HG03342 (cell line): ENCODE measurements around the gene SELPLG.
A peak's percentile ranks its signal among the peaks of the same experiment; 100 is the strongest.
"Not testable (repeated sequence)": the region's sequence is repeated elsewhere in the genome, so short reads cannot be mapped to it uniquely, and the experiment has no call there.

ENCODE experiments used
- ATAC-seq: cut with Tn5 transposase; IDR thresholded peaks from one replicate; pipeline ENCODE4 v1.9.1; 2021; ENCODE audit warnings: mild to moderate bottlenecking, moderate library complexity; ENCODE audit not compliant: unreplicated experiment

SELPLG gene

DNA sequence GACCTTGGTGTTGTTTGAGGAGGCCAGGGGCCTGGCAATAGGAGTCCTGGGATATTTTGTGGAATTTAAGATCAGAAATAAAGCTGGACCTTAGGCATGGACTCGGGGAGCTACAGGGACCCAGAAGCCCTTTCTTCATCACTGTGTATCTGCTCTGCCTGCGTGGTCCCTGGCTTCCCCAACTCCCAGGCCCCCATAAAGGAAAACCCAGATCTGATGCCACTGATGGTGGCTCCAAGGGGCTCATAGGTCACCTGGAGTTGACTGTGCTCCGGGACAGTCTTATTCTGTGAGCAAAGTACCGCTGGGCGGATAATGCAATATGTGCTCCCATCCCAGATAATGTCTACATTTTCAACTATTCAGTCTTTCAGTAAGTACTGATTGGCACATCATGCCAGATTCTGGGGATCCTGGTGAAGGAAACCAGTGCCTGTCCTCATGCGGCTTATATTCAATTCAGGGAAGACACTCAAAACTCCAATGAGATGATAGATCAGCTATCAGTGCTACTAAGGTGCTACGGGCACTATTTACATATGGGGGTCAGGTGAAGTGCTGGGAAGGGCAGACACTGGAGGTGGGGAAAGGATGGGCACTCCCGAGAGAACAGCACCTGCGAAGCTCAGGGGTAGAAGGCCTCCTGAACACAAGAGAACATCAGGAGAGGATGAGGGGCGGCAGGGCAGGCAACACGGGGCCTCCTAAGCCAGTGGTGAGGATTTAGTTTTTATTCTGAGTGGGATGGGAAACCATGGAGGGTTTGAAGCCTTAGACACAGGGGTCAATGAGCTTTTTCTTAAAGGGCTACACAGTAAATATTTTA is 5.5 kb upstream of the SELPLG start:
- no peak for ATAC-seq

DNA sequence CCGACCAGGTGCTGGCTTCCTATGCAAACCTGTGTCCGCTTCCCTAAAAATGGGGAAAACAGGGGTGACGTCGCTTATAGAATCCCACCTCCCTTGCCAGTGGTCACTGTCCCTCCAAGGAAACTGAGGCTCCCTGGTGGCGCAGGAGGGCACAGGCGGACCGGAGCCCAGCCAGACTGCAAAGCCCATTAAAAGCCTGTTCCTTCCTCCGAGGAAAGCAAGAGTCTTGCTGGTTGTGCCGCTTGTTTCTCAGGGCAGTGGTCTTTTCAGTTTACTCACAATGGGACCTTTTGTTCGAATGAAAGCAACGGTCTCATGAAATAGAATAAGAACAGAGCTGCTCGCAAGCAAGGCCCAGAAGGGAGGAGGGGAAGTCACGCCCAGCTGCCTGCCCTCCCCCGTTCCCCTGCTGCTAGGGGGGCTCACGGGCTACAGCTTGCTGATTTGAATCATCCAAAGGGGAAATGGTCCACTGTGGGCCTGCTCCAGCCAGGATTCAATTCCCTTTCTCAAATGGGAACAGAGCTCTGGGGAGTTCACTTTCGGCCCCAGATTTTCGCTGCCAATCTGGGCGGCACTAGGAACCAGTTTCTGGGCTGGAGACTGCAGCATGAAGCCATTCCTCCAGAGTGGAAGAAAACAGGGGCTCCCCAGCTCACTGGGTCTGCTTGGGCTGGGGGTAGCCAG is 4.6 kb upstream of the SELPLG start:
- no peak for ATAC-seq

DNA sequence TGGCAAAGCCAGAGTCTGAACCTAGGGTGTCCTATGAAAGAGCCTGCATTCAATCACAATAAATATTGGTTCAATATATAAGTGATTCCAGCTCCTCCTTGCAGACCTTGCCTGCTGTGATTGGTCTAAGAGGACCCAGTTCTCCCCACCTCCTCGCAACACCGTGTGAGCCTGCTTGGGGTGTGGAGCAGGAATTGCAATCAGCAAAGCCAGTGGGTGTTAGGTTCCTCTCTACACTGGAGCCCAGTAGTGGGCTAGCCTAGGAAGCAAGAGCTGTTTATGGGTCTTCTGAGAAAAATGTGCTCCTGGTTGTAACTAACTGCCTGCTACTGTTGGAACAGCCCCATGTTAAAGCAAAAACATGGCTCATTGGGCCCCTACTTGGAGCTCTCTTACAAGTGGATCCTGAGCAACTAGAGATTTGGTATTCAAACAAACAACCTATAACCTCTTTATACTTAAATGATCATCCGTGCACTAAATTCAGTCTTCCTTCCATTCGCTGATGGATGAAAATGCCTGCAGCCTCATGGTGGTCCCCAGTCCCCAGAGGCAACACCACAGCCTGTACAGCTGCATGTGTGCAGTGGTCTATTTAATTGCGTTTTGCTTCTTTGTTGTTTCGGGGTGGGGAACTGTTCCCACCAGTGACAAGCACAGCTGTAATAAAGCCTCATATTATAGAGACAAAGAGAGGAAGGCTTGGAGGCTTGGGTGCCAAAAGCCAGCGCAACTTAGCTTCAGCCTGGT is 3.7 kb upstream of the SELPLG start:
- no peak for ATAC-seq

DNA sequence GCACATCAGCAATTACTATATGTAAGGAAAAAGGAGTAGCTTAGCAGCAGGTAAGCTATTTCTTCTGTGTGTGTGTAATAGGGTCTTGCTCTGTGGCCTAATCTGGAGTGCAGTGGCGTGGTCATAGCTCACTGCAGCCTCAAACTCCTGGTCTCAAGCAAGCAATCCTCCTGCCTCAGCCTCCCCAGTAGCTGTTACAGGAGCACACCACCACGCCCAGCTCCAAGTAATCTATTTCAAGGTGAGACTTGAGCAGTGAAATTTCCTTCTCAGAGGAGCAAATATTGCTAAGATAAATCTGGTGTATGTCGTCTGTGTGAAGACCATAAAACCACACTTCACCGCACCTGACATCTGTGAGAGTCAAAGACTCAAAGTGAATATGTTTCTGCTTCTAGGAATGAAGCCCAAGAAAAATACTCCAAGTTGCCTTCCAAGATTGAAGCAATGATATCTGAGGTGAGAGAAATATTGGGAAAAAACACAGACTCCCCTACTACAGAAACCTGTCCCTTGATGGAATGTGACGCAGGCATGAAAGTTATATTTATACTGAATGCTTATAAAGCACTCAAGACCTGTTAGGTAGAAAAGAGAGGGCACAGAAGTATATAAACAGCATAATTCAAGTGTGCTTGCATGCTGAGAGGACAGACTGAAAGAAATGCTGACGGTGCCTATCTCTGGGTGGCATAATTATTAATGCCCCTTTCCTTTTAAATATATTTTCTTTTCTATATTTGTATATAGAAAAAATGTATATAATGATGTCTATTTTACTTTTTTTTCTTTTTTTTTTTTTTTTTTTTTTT is 2.5 kb upstream of the SELPLG start:
- ATAC-seq: no peak

DNA sequence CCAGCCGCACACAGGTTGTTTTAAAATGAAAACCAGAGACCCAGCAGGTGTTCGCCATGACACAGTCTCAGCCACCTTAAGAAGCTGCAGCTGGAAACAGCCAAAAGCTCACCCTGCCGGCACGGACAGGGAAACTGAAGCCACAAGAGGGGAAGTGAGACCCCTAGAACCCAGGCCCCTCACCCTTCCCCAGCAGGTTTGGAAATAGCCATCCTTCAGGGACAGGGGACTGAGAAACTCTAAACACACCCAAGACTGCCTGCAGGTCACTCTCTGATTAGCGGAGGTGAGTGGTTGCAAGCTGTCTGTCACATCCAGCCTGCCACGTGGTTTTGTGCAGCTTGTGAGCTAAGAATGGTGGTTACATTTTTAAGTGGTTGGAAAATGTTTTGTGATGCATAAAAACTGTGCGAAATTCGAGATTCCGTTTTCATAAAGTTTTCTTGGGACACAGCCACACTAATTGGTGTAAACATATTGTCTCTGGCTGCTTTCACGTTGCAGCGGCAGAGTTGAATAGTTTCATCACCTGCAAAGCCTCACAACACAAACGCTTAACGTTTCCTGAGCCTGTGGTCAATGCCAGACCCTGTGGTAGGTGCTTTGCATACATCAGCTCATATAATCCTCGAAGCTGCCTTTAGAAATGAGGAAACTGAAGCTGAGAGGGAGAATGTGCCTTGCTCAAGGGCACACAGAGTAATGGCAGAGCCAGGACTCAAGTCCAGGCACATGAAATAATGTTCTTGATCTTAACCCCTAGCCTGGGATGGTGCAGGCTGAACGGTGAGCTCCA is 1.7 kb upstream of the SELPLG start:
- ATAC-seq: peak; percentile 56

DNA sequence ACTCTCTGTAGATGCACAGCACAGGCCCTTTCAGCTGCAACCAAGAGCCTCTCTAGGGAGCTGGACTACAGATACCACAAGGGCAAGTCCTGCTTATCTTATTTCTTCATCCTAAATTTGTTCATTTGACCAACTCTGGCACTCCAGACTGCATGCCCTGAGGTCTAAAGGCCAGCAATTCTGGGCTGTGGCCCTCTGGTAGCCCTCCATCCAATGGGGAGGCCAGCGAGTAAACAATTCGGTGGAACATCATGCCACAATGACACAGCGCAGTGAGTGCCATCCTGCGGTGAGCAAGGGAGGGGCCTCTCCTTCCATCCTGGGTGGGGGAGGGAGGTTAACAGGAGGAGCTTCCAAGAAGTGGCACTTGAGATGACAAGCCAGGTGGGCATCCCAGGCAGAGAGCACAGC is 652 bp upstream of the SELPLG start:
- ATAC-seq: no peak

DNA sequence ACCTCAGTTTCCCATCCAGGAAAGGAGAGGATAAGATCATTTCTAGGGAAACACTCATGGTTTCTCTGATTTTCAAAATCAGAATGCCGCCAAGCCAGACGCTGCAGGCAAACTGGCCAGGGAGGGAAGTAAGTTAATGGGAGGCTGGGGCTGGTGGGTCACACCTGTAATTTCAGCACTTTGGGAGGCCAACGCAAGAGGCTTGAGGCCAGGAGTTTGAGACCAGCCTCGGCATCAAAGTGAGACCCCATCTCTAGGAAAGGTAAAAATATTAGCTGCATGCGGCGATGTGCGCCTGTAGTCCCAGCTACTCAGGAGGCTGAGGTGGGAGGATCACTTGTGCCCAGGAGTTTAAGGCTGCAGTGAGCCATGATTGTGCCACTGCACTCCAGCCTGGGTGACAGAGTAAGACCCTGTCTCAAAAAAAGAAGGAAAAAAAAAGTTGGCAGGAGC is 587 bp downstream of the SELPLG start:
- ATAC-seq: no peak

DNA sequence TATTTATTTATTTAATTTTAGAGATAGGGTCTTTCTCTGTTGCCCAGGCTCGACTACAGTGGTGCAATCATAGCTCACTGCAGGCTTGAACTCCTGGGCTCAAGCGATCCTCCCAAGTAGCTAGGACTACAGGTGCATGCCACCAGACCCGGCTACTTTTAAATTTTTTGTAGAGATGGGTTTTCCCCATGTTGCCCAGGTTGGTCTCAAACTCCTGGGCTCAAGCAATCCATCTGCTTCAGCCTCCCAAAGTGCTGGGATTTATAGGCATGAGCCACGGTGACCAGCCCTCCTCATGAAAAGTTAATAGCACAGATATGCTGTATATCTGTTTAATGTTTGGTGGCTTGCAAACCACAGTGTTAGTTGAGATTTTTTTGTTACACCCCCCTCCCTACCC is 2.4 kb downstream of the SELPLG start:
- ATAC-seq: not testable (repeated sequence)

DNA sequence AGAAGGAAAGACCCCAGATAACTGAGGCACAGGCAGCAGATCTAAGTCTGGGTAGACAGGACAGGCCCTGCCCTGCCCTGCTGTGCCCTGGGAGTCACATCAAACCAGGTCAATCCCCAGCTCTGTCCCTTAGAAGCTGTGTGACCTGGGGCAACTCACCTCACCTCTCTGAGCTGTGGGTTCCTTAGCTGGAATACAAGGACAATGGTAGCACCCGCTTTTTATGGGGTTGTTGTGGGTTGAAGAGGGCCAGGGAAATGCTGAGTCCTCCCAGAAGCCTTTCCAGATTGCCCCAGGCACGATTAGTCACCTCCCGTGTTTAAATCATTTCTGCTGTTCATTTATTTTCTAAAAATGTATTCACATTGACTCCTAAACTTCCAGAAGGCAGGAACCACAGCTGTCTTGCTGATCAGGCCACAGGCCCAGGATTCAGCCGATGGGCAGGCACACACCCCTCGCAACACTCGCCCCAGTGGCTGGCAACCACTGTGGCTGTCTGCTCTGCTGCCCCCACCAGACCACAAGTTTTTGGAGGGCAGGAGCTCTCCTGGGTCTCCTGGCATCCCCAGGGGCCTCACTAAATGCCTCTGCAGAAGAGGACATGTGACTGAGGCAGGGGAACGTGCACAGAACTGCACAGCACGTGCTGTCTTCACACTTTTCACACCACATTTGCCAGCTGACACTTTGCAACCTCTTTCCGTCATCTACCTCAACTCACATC is 3.0 kb downstream of the SELPLG start:
- no peak for ATAC-seq

DNA sequence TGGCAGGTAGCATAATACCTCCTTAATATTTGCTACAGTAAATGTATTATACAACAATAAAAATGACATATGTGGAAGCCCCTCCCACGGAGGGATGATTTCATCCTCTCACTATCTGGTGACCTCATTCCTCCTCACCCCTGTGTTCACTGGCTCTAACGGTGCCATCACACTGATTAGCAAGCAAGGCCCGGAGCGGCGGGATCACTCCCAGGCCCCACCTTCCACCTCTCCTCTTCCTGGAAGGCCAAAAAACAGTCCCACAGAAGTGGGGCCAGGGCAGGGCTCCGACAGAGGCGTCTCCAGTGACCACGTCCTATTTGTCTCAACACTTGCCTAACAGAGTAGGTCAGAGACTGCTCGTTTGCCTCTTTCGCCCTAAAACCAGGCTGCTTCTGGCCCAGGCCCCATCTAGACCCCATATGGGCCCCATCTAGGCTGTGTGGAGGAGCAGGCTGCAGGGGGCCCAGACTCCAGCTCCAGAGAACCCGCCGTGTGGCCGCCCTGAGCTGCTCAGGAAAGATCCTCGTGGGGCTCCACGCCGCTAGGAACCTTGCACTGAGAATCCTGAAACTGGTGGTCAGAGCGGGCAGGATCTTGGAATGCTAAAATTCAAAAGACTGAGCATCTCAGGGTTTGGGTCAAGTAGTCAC is 3.7 kb downstream of the SELPLG start:
- ATAC-seq: no peak

DNA sequence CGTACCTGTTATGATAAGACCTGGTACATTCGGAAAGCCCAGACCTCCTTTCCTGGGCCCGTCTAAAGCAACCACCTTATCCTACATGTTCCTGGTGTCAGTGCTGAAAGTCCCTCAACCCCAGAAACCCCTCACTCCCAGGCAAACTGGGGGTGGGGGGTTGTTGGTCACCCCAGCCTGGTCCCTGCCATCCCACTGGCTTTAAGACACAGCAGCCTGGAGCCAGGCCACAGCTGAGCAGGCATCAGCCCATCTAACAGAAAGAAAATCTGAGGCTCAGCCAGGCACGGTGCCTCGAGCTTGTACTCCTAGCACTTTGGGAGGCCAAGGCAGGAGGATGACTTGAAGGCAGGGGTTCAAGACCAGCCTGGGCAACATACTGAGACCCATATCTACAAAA is 4.5 kb downstream of the SELPLG start:
- no peak for ATAC-seq

DNA sequence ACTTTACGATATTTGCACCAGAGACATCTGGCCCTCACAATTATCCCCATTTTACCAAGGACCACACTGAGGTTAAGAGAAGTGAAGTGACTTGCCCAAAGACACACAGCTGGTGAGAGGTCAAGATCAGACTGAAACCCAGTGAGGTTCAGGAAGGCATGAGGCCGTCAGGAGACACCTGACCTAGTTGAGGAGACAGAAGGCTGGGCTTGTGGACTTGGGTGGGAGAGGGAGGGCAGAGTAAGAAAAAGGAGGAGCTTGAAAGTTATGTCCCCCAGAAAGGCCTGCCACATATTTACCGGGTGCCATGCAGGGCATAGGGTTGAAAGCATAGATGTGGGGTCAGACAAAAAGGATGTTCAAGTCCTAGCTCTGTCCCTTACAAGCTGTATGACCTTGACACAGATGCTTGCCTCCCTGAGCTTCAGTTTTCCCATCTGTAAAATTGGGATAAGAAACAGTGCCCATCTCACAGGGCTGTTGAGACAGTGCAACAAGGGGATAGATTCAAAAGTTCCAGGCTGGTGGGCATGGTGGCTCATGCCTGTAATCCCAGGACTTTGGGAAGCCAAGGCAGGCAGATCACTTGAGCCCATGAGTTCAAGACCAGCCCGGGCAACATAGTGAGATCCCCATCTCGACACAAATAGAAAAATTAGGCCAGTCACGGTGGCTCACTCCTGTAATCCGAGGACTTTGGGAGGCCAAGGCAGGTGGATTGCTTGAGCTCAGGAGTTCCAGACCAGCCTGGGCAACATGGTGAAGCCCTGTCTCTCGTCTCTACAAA is 6.4 kb downstream of the SELPLG start:
- no peak for ATAC-seq

DNA sequence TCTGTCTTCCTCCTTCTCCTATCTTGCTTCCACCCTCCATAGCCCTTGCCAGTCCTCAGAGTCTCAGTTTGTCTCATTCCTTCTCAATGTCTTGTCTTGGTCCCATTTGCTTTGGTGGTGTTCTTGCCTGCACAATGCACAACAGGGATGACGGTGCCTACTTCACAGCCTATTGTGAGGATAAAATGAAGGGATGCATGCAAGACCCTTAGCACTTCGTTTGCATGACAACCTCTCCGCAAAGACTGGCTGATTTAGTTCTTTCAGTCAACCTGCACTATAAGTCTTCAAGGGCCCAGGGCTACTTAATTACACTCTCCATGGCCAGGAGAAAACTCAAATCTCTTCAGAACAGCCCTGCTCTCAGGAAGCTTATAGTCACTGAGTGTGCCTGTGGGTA is 8.5 kb downstream of the SELPLG start:
- ATAC-seq: no peak

DNA sequence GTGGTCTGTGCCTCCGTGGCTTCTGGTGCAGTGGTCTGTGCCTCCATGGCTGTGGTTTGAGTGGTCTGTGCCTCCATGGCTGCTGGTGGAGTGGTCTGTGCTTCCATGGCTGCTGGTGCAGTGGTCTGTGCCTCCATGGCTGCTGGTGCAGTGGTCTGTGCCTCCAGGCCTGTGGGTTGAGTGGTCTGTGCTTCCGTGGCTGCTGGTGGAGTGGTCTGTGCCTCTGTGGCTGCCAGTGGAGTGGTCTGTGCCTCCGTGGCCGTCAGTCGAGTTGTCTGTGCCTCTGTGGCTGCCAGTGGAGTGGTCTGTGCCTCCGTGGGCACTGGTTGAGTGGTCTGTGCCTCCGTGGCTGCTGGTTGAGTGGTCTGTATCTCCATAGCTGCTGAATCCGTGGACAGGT is 10.1 kb downstream of the SELPLG start:
- ATAC-seq: no peak

DNA sequence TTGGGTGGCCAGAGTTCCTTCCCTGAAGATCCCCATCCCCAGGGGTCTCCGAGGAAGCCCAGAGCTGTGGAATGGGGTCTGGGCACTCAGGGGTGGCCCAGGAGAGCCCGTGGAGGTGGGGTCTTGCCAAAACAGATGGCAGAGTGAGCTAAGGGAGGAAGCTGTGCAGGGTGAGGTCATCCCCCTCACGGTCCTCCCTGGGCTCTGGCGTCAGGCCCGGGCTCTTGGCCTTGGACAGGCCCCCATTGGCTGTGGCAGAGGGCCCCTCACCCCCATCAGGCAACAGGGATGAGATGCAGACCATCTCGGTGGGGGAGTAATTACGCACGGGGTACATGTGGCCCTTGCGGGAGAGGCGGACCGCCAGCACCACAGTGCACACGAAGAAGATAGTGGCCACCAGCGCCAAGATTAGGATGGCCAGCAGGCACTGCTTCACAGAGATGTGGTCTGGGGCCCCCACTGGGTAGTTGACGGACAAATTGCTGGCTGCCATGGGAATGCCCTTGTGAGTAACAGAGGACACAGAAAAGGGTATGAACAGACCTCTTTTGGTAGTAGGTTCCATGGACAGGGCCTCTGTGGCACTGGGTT is 10.7 kb downstream of the SELPLG start:
- no peak for ATAC-seq

DNA sequence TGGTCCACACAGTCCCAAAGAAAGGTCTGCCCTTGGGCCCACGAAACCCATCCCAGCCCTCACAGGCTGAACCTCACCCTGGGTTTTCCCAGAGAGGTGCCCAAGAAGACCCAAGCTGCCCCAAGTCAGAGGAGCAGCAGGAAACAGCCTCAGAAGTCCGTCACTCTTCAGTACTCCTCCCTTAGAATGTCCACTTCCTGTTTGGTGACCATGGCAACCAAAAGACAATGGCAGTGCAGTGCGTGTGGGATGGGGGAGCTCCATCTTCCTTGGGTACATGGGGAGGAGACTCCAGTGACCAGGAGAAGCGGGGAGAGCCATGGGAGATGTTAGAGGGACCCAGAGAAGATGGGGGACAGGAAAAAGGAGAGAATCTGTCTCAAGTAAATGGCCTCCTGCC is 11.3 kb downstream of the SELPLG start:
- no peak for ATAC-seq

DNA sequence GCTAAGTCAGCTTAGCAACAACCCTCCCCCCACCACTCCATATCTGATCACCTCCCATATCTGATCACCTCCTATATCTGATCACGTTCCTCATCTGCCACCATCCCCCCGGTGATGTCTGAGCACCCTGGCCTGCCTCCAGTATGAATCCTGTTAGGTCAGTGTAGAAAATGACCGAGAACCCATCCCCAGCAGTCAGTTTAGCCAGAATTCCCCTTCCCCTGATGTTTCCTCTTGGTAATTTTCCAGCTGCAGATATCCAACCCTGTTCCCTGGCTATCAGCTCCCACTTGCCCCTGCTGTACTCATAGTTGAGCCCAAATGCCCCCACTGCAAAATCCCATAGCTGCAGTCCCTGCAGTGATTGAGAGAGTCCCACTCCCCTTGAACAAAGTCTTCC is 12.5 kb downstream of the SELPLG start:
- no peak for ATAC-seq
